Measurements from ENCODE around the gene KLF7.
"Not testable (repeated sequence)": the region's sequence is repeated elsewhere in the genome, so short reads cannot be mapped to it uniquely, and the experiment has no call there.

The KLF7 gene

DNA sequence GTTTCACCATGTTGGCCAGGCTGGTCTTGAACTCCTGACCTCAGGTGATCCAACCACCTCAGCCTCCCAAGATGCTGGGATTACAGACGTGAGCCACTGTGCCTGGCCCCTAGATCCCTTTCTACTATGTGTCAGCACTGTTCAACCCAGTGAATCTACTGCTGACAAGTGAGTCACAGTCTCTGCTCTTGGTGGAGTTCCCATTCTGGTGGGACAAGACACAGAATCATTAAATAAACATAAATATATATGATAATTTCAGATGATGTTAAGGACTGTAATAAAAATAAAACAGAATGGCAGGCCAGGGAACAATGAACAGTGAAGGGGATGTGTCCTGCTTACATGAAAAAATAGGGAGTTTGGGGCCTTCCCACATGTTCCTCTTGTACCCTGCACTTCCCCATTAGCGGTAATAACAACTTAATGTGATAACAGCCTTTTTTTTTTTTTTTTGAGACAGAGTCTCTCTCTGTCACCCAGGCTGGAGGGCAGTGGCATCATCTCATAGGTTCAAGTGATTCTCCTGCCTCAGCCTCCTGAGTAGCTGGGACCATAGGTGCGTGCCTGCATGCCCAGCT lies 114.3 kb downstream of the KLF7 start:
- DNase-seq: no peak

DNA sequence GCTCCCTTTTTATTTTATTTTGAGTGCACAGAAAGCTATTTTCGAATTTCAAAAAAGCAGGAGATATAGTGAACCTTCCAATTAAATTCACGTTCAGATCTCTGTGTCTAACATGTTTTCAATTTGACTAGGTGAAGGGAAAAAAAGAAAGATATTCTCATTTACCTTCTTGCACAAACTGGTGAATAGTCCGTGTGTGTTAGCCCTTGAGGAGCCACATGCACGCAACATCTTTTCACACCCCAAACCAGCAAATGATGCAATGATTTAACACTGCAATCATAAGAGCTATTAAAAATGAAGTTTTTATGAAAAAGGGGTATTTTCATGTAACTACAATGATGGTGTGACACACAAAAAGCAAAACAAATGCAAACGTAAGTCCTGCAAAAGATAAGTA lies 116.6 kb downstream of the KLF7 start:
- DNase-seq: no peak

DNA sequence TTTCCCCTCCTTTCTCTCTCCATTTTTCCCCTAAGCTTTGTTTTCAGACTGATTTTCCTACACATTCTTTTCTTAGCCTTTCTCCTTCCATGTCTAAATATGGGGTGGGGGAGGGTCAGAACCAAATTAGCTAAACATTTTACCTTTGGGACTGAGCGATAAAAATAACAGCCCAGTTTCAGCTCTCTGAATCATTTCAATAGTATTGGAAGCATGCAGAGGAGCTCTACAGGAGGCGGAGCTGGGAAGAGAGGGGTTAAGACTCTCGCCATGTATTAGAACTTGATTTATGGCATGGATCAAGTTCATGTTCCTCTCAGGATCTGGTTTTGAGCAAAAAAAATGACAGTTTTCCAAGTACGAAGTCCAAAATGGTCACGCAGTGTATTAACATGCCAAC lies 117.3 kb downstream of the KLF7 start:
- DNase-seq: no peak

DNA sequence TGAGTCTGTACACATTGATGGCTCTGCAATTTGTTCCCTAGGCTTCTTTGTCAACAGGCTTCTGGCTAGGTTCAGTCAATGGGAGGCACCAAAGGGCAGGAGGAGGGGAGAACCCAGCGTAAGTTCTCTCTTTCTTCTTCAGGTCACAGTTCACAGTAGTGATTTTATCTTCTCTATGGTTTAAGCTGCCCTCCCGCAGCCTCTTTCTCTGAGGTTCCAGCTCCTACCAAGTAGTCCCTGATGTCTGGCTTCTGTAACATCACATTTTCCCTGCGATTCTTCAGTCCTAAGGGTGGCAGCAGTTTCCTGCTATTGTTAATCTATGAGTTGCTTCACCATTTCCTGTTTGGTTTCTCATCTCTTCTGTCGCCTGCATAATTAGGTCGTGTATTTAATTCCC lies 119.0 kb downstream of the KLF7 start:
- DNase-seq: no peak

DNA sequence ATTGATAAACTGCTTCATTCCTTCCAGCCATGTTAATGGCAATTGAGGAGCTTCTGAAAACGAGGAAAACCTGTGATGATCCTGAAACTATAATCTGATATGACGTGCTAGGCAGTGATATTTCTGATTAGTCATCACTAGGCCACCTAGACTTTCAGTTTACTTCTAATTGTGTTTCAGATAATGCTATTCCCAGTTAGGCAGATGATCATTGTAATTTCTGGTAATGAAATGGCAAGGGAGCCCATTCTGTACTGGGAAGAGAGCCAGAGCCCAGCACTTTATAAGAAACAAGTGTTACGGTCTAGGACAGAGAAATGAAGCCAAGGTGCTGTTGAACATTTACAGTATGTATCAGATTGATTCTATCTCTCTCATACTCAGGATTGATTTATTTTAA lies 120.2 kb downstream of the KLF7 start:
- no peak for DNase-seq

DNA sequence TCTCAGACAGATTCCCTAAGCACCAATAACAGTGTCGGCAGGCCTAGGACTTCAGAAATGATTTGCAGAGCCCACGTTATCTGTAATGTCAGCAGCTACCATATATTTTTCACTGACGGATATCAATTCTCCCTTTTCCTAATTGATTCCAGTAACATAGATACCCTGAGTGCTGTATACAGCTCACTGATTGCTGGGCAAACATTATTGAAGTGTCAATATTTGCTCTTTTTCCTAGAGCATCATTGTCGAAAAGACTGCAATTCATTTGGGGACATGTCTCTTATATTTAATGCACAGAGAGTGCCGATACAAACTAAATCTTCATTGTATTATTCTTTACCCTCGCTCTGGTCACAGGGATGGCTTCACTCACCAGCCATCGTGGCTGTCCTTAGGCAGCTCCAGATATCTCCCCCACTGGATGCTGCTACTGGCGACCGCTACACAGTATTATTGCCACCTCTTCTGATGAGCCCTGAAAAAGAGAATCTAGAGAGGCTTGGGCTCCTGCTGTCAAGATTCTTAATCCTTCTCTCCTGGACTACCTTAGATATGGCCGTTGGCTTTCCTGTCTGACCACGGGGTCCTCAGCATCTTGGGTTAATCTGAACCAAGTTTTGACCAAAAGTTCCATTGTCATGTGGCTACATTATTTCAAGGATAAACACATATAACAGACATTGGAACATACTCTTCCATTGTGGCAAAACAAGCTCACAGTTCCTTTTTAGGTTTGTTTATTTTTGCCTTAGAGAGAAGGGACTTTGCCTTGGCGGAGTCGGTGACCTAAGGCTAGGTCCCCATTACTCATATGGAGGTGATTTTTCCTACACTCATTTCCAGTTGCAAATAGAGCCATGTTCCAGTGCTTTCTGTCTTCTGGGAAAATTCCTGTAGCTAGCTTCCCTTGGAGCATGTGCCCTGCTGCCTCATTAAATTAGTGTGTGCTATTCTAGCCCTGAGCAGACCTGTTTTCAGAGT lies 121.1 kb downstream of the KLF7 start:
- DNase-seq: no peak

DNA sequence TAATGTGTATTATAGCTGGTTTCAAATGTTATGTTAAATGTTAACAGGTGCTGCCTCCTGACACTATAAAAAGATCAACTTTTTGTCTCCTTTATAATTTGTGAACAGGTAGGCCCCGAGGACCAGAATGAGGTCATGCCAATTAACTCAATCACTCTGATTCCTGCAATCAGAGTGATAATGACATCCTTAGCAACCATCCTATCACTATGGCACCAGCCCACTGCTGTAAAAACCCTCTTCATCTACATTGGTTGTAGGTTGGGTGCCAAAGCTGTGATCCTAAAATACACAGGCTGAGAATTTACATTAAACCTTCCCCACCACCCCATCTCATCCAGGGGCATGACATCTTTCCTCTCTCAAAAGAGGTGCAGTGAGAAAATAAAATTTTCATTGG lies 122.9 kb downstream of the KLF7 start:
- DNase-seq: no peak

DNA sequence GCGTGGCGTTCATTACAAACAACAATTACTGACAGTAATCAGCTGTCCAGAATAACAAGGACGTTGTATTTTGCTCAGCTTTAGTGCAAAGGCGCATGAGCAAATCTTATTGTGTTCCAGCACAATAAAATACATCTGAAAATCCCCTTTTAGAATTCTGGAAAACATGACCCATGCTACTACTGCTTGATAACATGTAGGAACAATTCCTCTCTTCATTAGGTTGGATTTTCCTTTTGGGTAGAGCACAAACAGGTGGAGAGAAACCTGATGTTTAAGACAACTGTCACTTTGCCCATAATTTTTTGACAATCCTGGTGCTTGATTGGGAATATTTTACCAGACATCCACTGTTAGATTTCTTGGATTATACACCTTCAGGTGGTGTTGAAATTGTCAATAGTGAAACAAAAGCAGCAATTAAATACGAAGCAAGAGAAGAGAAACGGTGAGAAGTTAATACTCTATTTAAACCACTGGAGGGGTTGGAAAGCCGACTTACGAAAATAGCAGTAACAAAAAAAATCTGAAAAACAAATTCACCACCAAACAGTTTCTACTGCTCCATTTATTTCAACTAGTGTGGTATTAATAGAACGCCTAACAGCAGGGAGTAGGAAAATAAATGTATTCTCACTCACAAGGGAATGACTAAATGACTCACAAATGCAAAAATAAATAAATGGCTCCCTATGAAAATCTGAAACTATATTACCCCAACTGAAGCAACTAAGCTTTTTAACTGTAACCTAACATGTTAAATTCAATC lies 123.8 kb downstream of the KLF7 start:
- DNase-seq: no peak

DNA sequence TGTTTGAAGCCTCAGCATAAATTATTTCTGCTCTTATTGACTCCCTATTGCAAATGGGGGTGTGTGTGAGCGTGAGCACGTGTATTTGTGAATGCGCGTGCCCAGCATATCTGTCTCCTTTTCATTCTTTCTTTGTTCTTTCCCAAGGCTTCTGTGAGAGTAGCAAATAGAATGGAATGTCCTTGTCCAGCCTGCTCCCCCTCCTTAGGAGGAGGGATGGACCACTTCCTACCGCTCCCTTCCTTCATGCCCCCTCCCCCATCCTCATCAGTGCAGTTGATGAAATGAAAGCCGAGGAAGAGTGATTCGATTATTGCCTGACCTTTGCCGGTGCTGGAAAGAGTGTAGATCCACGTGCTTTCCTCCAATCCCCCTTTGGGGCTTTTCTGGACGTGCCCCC lies 124.5 kb downstream of the KLF7 start:
- no peak for DNase-seq

DNA sequence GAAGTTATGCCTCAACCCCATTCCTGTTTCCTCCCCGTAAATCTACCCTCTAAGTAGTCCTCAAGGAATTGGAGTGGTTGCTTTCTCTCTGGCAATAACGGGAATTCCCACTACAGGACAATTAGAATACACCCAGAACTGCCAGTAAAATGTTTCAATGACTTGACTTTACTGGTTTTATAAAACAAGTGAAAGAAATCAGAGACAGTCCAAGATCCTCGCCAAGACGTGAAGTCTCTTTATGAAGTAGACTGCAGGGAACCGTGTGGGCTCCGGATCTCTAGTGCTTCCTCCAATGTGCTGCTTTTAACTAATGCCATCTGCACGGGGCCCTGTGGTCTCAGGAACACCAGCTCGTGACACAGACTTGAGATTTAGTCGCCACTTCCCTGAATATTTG lies 125.1 kb downstream of the KLF7 start:
- no peak for DNase-seq

DNA sequence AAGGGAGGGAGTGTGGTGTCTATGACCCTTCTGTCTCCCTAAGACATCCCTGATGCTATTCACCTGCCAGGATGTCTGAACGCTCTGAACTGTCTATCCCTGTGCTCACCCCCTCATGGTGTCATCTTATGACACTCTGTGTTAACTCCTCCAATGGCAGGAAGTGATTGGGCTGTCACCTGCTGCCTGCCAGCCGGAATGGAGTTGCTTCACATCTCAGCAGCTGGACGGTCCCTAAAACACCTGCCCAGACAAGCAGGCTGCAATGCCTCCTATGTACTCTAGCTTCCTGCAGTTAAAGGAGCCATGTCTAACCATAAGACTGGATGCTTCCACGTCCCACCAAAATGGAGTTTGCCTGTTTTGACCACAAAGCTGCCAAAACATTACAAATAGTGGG lies 126.5 kb downstream of the KLF7 start:
- no peak for DNase-seq

DNA sequence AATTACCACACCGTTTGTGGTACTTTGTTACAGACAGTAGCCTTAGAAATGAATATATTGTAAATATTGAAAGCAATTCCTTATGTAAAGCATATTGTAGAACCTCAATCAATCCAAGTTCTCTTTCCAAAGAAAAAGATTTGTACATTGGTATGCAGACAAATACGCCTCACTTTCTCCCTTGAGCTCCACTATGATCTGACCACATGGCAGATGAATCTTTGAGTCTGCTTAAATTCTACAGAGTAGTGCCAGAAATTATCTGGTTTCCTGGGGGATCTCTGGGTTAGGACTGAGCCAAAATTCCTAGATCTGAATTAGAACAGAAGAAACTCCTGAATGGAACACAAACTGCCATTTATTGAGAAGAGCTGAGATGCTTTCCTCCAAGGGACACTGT lies 127.4 kb downstream of the KLF7 start:
- DNase-seq: no peak

DNA sequence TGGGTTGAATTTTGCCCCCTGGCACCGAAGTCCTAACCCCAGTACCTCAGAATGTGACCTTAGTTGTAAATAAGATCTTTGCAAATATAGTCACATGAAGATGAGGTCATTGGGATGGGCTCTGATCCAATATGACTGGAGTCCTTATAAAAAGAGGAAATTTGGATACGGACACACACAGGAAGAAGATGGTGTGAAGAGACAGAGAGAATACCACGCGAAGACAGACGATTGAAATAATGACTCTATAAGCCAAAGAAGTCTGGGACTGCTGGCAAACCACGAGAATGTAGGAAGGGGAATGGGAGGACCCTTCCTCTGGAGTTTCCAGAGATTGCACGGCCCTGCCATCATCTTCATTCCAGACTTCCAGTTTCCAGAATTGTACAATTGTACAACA lies 127.9 kb downstream of the KLF7 start:
- no peak for DNase-seq

DNA sequence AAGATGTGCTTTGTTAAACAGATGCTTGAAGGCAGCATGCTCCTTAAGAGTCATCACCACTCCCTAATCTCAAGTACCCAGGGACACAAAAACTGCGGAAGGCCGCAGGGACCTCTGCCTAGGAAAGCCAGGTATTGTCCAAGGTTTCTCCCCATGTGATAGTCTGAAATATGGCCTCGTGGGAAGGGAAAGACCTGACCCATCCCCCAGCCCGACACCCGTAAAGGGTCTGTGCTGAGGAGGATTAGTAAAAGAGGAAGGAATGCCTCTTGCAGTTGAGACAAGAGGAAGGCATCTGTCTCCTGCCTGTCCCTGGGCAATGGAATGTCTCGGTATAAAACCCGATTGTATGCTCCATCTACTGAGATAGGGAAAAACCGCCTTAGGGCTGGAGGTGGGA lies 128.7 kb downstream of the KLF7 start:
- not testable (repeated sequence) for DNase-seq

DNA sequence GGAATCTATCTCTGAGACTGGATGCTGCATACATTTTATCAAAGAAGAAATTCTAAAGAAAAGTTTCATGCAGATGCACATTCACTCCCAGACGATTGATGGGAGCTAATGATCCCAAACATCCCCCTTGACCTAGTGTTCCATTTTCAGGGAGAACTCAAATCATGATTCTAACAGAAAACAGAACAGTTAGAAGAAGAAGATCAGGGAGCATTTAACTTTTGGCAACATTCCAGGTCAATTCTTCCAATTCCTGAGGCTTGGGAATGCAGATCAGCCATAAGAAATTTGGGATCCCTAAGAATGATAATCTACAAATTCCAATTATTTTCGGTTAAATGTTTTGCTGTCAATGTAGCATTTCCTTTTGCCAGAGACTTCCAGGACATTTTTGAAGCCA lies 129.9 kb downstream of the KLF7 start:
- DNase-seq: no peak

DNA sequence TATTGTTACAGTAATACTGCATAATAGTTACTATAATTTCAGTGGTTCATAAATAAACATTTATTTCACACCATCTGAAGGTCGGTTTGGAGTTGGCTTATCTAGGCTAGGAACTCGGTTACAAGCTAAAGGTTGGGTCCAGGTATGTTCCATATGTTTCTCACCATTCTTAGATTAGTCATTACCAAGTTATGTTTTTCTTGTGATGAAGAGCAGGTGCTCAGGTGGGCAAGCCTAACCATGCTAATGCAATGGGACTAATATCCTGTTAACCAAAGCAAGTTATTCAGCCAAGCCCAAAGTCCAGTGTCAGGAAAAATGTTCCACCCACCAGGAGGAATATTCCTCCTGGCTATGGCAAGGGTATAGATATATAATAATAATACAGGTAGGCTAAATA lies 133.3 kb downstream of the KLF7 start:
- DNase-seq: no peak
